ENCODE data around the gene SPG21. TPM values are rescaled to one million over a fixed set of nuclear protein-coding genes. Genes with fewer than 3 reads are reported as not detected.

Gene SPG21
- total and polyA plus RNA-seq, 7 donors, result 60.3 to 116 (median 95.7) TPM

GRCh38 chr15:64949383-64950186 is 40.1 kb downstream of the SPG21 start:
- no peaks in the 10 kb centered on the region for H3K9me3 ChIP-seq
- intact Hi-C loops (cut with DNase I), result no loop called here
- no peaks in the 10 kb centered on the region for H3K36me3 ChIP-seq
- no peak overlapping the region for H3K27ac ChIP-seq
- TF ChIP-seq POLR2AphosphoS5 (IDR thresholded peaks at IDR 0.05) (no peak), EP300 (IDR thresholded peaks at IDR 0.05) (no peak)
- no peak overlapping the region for H3K4me3 ChIP-seq
- 97% methylated on average over 11 of the region's 11 CpGs for WGBS, 2 donors
- no peak for DNase-seq
- no peaks in the 10 kb centered on the region for H3K27me3 ChIP-seq
- H3K4me1 ChIP-seq, result no peaks in the 10 kb centered on the region

DNA sequence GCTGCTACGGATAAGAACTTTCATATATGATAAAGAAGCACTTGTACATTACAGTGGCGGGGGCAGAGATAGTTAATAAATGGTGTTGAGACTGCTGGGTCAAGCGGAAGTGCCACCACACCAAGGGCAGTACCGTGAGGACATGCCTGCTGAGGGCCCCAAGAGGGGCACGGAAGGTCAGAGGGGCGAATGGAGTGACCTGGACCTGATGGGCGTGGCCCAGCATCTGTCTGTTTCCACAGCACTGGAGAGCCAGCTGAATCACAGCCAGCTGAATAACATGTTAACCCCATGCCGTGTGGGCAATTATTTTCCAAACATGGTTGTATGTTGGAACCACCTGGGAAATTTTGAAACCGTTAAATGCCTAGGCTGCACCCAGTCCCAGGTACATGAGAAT is 40.8 kb downstream of the SPG21 start:
- WGBS, 2 donors, result 44 to 80% methylated on average over 9 of the region's 9 CpGs
- Histone ChIP-seq H3K4me3 (no peak overlapping the region), H3K36me3 (no peaks in the 10 kb centered on the region), H3K9me3 (no peaks in the 10 kb centered on the region), H3K27ac (no peak overlapping the region), H3K27me3 (no peaks in the 10 kb centered on the region), H3K4me1 (no peaks in the 10 kb centered on the region)
- DNase-seq, result no peak
- TF ChIP-seq POLR2AphosphoS5 (IDR thresholded peaks at IDR 0.05), result no peak
- TF ChIP-seq POLR2A (IDR thresholded peaks at IDR 0.05), result no peak
- TF ChIP-seq, protein P1, sequence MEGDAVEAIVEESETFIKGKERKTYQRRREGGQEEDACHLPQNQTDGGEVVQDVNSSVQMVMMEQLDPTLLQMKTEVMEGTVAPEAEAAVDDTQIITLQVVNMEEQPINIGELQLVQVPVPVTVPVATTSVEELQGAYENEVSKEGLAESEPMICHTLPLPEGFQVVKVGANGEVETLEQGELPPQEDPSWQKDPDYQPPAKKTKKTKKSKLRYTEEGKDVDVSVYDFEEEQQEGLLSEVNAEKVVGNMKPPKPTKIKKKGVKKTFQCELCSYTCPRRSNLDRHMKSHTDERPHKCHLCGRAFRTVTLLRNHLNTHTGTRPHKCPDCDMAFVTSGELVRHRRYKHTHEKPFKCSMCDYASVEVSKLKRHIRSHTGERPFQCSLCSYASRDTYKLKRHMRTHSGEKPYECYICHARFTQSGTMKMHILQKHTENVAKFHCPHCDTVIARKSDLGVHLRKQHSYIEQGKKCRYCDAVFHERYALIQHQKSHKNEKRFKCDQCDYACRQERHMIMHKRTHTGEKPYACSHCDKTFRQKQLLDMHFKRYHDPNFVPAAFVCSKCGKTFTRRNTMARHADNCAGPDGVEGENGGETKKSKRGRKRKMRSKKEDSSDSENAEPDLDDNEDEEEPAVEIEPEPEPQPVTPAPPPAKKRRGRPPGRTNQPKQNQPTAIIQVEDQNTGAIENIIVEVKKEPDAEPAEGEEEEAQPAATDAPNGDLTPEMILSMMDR (IDR thresholded peaks at IDR 0.05), result no peak
- no peak for TF ChIP-seq EP300 (IDR thresholded peaks at IDR 0.05)
- intact Hi-C loops (cut with DNase I), result no loop called here

DNA sequence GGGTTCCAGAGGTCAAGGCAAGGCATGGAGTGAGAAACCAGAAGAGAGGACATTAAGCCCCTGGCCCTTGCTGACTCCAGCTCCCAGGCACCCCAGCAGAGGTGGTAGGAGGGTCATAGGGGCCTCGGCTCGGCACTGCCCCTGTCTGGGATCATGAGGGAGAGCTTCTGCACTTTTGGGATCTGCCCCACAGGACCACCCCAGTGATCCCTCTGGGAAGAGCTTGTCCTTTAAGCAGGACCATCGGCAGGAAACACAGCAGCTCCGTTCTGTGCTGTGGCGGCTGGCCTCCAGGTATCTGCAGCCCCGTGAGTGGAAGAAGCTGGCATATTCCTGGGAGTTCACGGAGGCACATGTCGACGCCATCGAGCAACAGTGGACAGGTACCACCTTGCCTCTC is 42.5 kb downstream of the SPG21 start:
- no peaks in the 10 kb centered on the region for H3K9me3 ChIP-seq
- intact Hi-C loops (cut with DNase I), result no loop called here

GRCh38 chr15:64944961-64945360 is 44.8 kb downstream of the SPG21 start:
- no peaks in the 10 kb centered on the region for H3K36me3 ChIP-seq
- intact Hi-C loops (cut with DNase I), result no loop called here
- H3K9me3 ChIP-seq, result no peaks in the 10 kb centered on the region
- 59 to 71% methylated on average over 4 of the region's 4 CpGs for WGBS, 2 donors
- DNase-seq, result no peak
- no peak overlapping the region for H3K27ac ChIP-seq
- TF ChIP-seq, protein P1 (IDR thresholded peaks at IDR 0.05), result no peak
- TF ChIP-seq EP300 (IDR thresholded peaks at IDR 0.05) (no peak), POLR2A (IDR thresholded peaks at IDR 0.05) (no peak), POLR2AphosphoS5 (IDR thresholded peaks at IDR 0.05) (no peak)
- H3K4me1 ChIP-seq, result no peaks in the 10 kb centered on the region
- H3K27me3 ChIP-seq, result no peaks in the 10 kb centered on the region
- no peak overlapping the region for H3K4me3 ChIP-seq

More for the DNA sequence above, 42.5 kb downstream of the SPG21 start:
- Histone ChIP-seq H3K4me1 (no peaks in the 10 kb centered on the region), H3K36me3 (no peaks in the 10 kb centered on the region), H3K27me3 (no peaks in the 10 kb centered on the region), H3K27ac (no peak overlapping the region), H3K4me3 (no peak overlapping the region)
- WGBS, 2 donors, result 85 to 91% methylated on average over 10 of the region's 10 CpGs
- DNase-seq, result no peak
- TF ChIP-seq EP300 (IDR thresholded peaks at IDR 0.05) (no peak), POLR2A (IDR thresholded peaks at IDR 0.05) (no peak), POLR2AphosphoS5 (IDR thresholded peaks at IDR 0.05) (no peak)
- TF ChIP-seq, protein P1 (IDR thresholded peaks at IDR 0.05), result no peak

DNA sequence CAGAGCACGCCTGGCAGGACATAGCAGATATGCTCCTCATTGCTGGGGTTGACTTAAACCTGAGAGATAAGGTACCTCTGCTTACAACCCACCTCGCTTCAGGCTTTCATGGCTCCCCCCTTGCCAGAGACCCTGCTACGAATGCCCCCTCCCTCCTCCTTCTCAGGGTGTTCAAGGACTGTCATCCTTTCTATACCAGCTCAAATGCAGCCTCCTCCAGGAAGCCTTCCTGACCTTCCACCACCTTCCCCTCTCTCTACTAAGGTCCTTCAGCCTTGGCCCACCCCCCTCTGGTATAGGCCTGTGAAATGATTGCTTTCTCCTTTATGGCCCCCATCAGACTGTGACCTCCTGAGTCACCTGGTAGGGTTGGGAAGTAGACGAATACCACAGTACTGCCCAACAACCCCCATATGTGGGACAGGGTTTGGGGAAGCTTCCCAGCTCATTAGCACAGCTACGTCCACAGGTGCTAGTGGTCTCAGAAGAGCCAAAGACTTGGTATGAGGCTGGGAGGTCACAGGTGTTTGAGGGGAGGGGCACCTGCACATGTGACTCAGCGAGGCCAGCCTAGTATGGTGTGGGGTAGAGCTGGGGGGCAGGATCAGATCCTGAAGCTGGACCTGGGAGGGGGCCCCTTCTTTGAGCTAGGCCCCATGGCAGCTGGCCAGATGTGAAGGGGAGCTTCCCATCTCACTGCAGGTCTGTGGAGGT is 46.0 kb downstream of the SPG21 start:
- no peak overlapping the region for H3K4me3 ChIP-seq
- intact Hi-C loops (cut with DNase I), result no loop called here
- no peaks in the 10 kb centered on the region for H3K9me3 ChIP-seq
- no peak for DNase-seq
- H3K4me1 ChIP-seq, result no peaks in the 10 kb centered on the region
- no peaks in the 10 kb centered on the region for H3K27me3 ChIP-seq
- TF ChIP-seq, protein P1 (IDR thresholded peaks at IDR 0.05), result no peak
- TF ChIP-seq POLR2AphosphoS5 (IDR thresholded peaks at IDR 0.05) (no peak), POLR2A (IDR thresholded peaks at IDR 0.05) (no peak), EP300 (IDR thresholded peaks at IDR 0.05) (no peak)
- 77 to 87% methylated on average over 6 of the region's 6 CpGs for WGBS, 2 donors
- H3K36me3 ChIP-seq, result no peaks in the 10 kb centered on the region
- H3K27ac ChIP-seq, result no peak overlapping the region

All from sigmoid colon (tissue), 7 donors.